Pancreas (tissue), 10 donors: ENCODE data around the gene ZBED5. TPM values are rescaled to one million over a fixed set of nuclear protein-coding genes. Genes with fewer than 3 reads are reported as not detected.

ENCODE experiments used
- ATAC-seq, 4 donors: fragments of 200-7000 bp; cut with Tn5 transposase; one replicate each; pipeline versions ENCODE4 v1.8.0 to v1.9.1; 2020; ENCODE audit warnings: mild to moderate bottlenecking in 4 of 4, moderate library complexity in 4 of 4
- DNase-seq, 6 donors: peaks; one replicate each; pipeline ENCODE4 v3.0.0-alpha.2; 2020
- FAIRE-seq: peaks from 2 replicates; lab custom pipeline; 2012; peaks lifted over from hg19 to GRCh38; lab: Jason Lieb, UNC
- H3K27ac ChIP-seq, 4 donors: fragments of 200-600 bp; sonication (generic); 1 replicate in 3 of 4; 2 replicates in 1 of 4; pipeline versions ENCODE4 v1.5.0 to v1.8.0; 2020
- H3K27me3 ChIP-seq, 4 donors: fragments of 200-600 bp; one replicate each; pipeline ENCODE4 v1.8.0; 2021
- H3K36me3 ChIP-seq, 3 donors: fragments of 200-600 bp; sonication (generic) in 1 of 3; one replicate each; pipeline versions ENCODE4 v1.5.0 to v1.8.0; 2020 to 2021
- H3K4me1 ChIP-seq, 3 donors: fragments of 200-600 bp; one replicate each; pipeline ENCODE4 v1.8.0; 2021
- H3K4me3 ChIP-seq, 4 donors: fragments of 200-600 bp; sonication (generic) in 2 of 4; one replicate each; pipeline versions ENCODE4 v1.5.0 to v1.8.0; 2020 to 2021
- H3K9me3 ChIP-seq, 4 donors: fragments of 200-600 bp; one replicate each; pipeline ENCODE4 v1.8.0; 2021
- WGBS, 2 donors: extraction: QIAGEN DNeasy Blood & Tissue Kit; methylation state at CpG; one replicate each; pipeline ENCODE4 v1.1.7; 2013; 5-methylcytosine and 5-hydroxymethylcytosine counted together
- intact Hi-C, 3 donors: fragments of 100-400 bp; cut with DNase I; formaldehyde crosslinking; loops; one replicate each; pipeline versions ENCODE4 v1.11.1 to v1.14.2; 2022
- polyA plus RNA-seq, 2 donors: library from polyadenylated mRNA; stranded (reverse); fragments of 200-250 nt; gene quantifications; one replicate each; pipeline ENCODE4 v1.2.3, GENCODE V29; 2013
- total RNA-seq, 6 donors: library from RNA; stranded (reverse); fragmentation: NEBNext Ultra II Directional in 4 of 6; extraction: Animal tissue kit (Norgen Biotek cat#: 25700) in 4 of 6; gene quantifications; one replicate each; pipeline versions ENCODE4 v1.2.1 to v1.2.4, GENCODE V29; 2021 to 2023
- TF ChIP-seq, protein P1 (sequence below), 4 donors: fragments of 200-600 bp; sonication (generic) in 3 of 4; IDR thresholded peaks; one replicate each; pipeline versions ENCODE4 v1.5.0 to v1.8.0; 2021; ENCODE audit warnings: antibody characterized with exemption in 4 of 4
- donor health status: healthy with polysubstance abuse.
- donor health status: DM: no; HTN: no; CAD: no; lungs with moderate emphysema.
- donor health status: DM: no; HTN: no; CAD: no.
- donor health status: control.
- donor health status: control.
- donor health status: Bipolar disorder and iron deficiency.
- donor health status: DM: yes; HTN: yes; CAD: no.
- donor health status: DM: no; HTN: no; CAD: no.
- donor health status: DM: no; HTN: no; CAD: no.
- donor health status: DM: yes; HTN: yes; CAD: no.

Gene ZBED5
- total and polyA plus RNA-seq, 8 donors = 12.1 to 49.3 (median 19.7) TPM

DNA sequence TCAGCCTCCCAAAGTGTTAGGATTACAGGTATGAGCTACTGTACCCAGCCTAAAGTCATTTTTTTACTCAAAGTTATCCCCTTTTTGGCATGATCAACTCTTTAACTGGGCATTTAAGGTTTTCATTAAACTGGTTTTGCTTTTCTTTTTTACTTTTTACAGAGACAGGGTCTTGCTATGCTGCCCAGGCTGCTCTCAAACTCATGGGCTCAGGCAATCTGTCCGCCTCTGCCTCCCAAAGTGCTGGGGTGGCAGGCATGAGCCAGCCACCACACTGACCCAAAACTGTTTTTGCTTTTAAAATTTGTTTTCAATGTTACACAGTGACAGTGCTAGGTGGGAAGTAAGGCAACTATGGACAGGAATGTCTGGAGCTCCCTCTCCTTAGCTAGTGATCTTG, 3.9 kb upstream of the ZBED5 start:
- Histone ChIP-seq H3K4me3 (no peak overlapping the region), H3K4me1 (peaks cover 0 to 11% (median 0%) of the 10 kb centered on the region in 3 donors), H3K27ac (no peak overlapping the region), H3K27me3 (no peaks in the 10 kb centered on the region), H3K36me3 (no peaks in the 10 kb centered on the region), H3K9me3 (no peaks in the 10 kb centered on the region)
- 96 to 99% methylated on average over 1 of the region's 1 CpG for WGBS, 2 donors
- DNase-seq (no peak), ATAC-seq (no peak), FAIRE-seq (no peak)
- TF ChIP-seq, protein P1, sequence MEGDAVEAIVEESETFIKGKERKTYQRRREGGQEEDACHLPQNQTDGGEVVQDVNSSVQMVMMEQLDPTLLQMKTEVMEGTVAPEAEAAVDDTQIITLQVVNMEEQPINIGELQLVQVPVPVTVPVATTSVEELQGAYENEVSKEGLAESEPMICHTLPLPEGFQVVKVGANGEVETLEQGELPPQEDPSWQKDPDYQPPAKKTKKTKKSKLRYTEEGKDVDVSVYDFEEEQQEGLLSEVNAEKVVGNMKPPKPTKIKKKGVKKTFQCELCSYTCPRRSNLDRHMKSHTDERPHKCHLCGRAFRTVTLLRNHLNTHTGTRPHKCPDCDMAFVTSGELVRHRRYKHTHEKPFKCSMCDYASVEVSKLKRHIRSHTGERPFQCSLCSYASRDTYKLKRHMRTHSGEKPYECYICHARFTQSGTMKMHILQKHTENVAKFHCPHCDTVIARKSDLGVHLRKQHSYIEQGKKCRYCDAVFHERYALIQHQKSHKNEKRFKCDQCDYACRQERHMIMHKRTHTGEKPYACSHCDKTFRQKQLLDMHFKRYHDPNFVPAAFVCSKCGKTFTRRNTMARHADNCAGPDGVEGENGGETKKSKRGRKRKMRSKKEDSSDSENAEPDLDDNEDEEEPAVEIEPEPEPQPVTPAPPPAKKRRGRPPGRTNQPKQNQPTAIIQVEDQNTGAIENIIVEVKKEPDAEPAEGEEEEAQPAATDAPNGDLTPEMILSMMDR (IDR thresholded peaks at IDR 0.05) = no peak
- intact Hi-C loops = no loop called here

DNA sequence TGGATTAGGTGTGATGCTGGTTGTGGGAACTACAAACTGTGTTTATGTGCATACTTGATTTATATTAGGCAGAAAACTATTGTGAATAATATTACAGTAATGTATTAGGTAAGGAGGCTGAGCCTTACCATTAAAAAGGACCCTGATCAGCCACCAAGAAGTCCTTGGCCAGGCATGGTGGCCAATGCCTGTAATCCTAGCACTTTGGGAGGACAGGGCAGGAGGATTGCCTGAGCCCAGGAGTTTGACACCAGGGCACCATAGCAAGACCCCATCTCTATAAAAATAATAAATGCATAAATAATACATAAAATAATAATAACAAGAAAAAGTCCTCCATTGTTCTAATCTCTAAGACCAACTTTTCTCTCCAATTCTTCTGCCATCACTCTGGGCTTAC, 3.2 kb upstream of the ZBED5 start:
- FAIRE-seq = no peak
- intact Hi-C loops = no loop called here
- no peak for ATAC-seq

DNA sequence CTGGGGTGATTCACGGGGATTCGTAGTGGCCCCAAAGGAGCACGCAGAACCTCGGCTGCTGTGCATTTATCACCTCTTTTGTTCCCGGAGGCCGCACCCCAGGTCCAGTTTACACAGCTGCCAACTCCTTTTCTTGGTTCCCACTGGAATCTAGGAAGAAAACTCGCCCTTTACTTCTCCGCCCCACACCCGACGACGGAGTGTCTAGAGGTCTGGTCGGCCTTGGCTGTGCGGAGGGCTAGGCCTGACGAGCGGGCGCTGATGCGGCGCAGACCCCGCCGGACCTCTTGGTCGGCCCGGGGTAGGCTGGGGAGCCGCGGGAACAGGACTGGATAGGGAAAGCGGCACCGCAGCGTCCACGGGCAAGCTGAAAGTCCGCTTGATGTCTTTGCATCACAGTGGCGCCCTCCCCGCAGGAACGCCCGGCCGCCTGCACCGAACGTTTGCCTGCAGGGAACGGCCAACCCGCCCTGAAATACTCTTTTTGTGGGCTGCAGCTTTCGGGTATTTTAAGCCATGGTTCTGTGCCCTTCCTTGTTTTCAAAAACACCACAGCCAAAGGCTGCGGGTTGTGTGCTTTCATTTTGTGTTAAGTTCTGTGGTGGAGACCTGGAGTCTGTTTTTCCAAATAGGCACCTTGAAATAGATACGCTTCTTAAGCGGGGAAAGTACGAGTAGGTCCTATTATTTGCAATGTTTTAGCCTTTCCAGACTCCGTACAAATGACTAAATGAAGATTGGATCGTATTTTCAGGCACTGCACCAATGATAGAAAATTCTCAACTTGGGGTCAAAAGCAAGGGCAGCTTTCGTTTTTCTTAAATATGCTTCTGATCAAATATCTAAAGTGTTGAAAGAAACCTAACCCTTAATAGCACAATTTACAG, 829 bp upstream of the ZBED5 start:
- WGBS, 2 donors = 0% methylated on average over 45 to 46 of the region's 46 CpGs
- ATAC-seq = peak; percentile 45 to 68 (median 58)
- intact Hi-C loops = no loop called here
- peak overlapping the region; percentile 81 to 98 (median 93) for H3K27ac ChIP-seq
- H3K9me3 ChIP-seq = no peaks in the 10 kb centered on the region
- peaks cover 0 to 23% (median 7%) of the 10 kb centered on the region in 3 donors for H3K4me1 ChIP-seq
- TF ChIP-seq, protein P1 (IDR thresholded peaks at IDR 0.05) = no peak
- no peak for FAIRE-seq
- peak overlapping the region; percentile 55 to 79 (median 58) for H3K4me3 ChIP-seq
- peak in 5 of 6 donors; percentile 59 to 84 (median 67) for DNase-seq
- no peaks in the 10 kb centered on the region for H3K27me3 ChIP-seq
- H3K36me3 ChIP-seq = peaks cover 0 to 6% (median 6%) of the 10 kb centered on the region in 3 donors

More for the DNA sequence above, 3.2 kb upstream of the ZBED5 start:
- H3K36me3 ChIP-seq = no peaks in the 10 kb centered on the region
- TF ChIP-seq, protein P1 (IDR thresholded peaks at IDR 0.05) = no peak
- H3K9me3 ChIP-seq = no peaks in the 10 kb centered on the region
- H3K4me1 ChIP-seq = peaks cover 0 to 17% (median 4%) of the 10 kb centered on the region in 3 donors
- H3K27me3 ChIP-seq = no peaks in the 10 kb centered on the region
- no peak overlapping the region for H3K4me3 ChIP-seq
- no peak overlapping the region for H3K27ac ChIP-seq
- no peak for DNase-seq

DNA sequence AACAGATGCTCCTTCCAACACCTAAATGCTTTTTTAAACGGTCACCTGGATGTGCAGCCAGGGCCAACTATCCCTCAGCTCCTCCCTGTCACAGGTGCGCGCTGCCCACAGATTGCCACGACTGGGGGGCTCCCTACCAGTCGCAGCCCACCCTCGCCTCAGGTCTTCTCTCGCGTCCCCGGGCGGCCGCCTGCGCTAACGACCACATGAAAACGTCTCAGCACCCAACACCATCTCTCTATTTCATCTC, 469 bp downstream of the ZBED5 start:
- peak in 2 of 6 donors; percentile 41 to 43 for DNase-seq
- 0% methylated on average over 14 of the region's 14 CpGs for WGBS, 2 donors
- ATAC-seq = peak in 2 of 4 donors; percentile 6 to 8
- intact Hi-C loops = no loop called here
- FAIRE-seq = no peak
- Histone ChIP-seq H3K4me3 (peak overlapping the region; percentile 58 to 79 (median 68)), H3K4me1 (peaks cover 0 to 23% (median 7%) of the 10 kb centered on the region in 3 donors), H3K36me3 (peaks cover 0 to 18% (median 6%) of the 10 kb centered on the region in 3 donors), H3K27me3 (no peaks in the 10 kb centered on the region), H3K9me3 (no peaks in the 10 kb centered on the region), H3K27ac (peak overlapping the region; percentile 81 to 98 (median 93))
- TF ChIP-seq, protein P1 (IDR thresholded peaks at IDR 0.05) = no peak
